ENCODE results near the gene DUSP8. TPM values are rescaled to one million over a fixed set of nuclear protein-coding genes. Genes with fewer than 3 reads are reported as not detected.

Gene DUSP8
- total RNA-seq, 2 experiments from 2014 or later, result 0.22 to 0.23 TPM

GRCh38 chr11:1567721-1568100, 4.4 kb downstream of the DUSP8 start:
- ChIA-PET CTCF (interaction anchor here (0.6 to 1.2 kb wide), 2 partner anchors 10 to 1001 kb away, joined by 3 to 5 read pairs; no protein-coding TSS in a partner anchor), POLR2A (interaction anchor here (0.6 kb wide), 1 partner anchor 149 kb away, joined by 5 read pairs; no protein-coding TSS in a partner anchor)
- Mint-ChIP-seq H3K4me1 (peaks cover 3% of the 10 kb centered on the region), H3K36me3 (ENCODE audit: low read depth) (no peaks in the 10 kb centered on the region), H3K27me3 (peaks cover 13% of the 10 kb centered on the region), H3K4me3 (no peak overlapping the region), H3K27ac (no peak overlapping the region), H3K9me3 (no peaks in the 10 kb centered on the region)
- DNase-seq, result no peak

GRCh38 chr11:1567052-1567720, 4.9 kb downstream of the DUSP8 start:
- DNase-seq, result no peak
- no peak overlapping the region for H3K4me3 Mint-ChIP-seq
- H3K36me3 Mint-ChIP-seq (ENCODE audit: low read depth), result no peaks in the 10 kb centered on the region
- peaks cover 3% of the 10 kb centered on the region for H3K4me1 Mint-ChIP-seq
- H3K27me3 Mint-ChIP-seq, result peaks cover 13% of the 10 kb centered on the region
- POLR2A ChIA-PET, result interaction anchor here (0.6 kb wide), 1 partner anchor 149 kb away, joined by 5 read pairs; no protein-coding TSS in a partner anchor
- H3K27ac Mint-ChIP-seq, result no peak overlapping the region
- CTCF ChIA-PET, result interaction anchor here (0.9 to 1.2 kb wide), 2 partner anchors 9 to 11 kb away, joined by 3 to 5 read pairs; no protein-coding TSS in a partner anchor
- H3K9me3 Mint-ChIP-seq, result no peaks in the 10 kb centered on the region

GRCh38 chr11:1566381-1567051, 5.6 kb downstream of the DUSP8 start:
- POLR2A ChIA-PET, result no interaction called here
- H3K4me3 Mint-ChIP-seq, result no peak overlapping the region
- H3K27me3 Mint-ChIP-seq, result peaks cover 13% of the 10 kb centered on the region
- CTCF ChIA-PET, result interaction anchor here (0.9 to 2.7 kb wide), 5 partner anchors 8 to 33 kb away, joined by 3 to 8 read pairs (median 5); no protein-coding TSS in a partner anchor
- no peaks in the 10 kb centered on the region for H3K36me3 Mint-ChIP-seq (ENCODE audit: low read depth)
- DNase-seq, result no peak
- no peaks in the 10 kb centered on the region for H3K9me3 Mint-ChIP-seq
- no peak overlapping the region for H3K27ac Mint-ChIP-seq
- peaks cover 3% of the 10 kb centered on the region for H3K4me1 Mint-ChIP-seq

GRCh38 chr11:1565904-1566247, 6.2 kb downstream of the DUSP8 start:
- Mint-ChIP-seq H3K9me3 (no peaks in the 10 kb centered on the region), H3K4me1 (peaks cover 3% of the 10 kb centered on the region), H3K27ac (no peak overlapping the region), H3K4me3 (no peak overlapping the region), H3K36me3 (ENCODE audit: low read depth) (no peaks in the 10 kb centered on the region), H3K27me3 (peaks cover 12% of the 10 kb centered on the region)
- POLR2A ChIA-PET, result no interaction called here
- CTCF ChIA-PET, result interaction anchor here (0.8 to 2.7 kb wide), 4 partner anchors 9 to 33 kb away, joined by 3 to 8 read pairs (median 6); no protein-coding TSS in a partner anchor
- DNase-seq, result no peak

GRCh38 chr11:1565173-1565903, 6.7 kb downstream of the DUSP8 start:
- Mint-ChIP-seq H3K27ac (no peak overlapping the region), H3K4me3 (no peak overlapping the region), H3K9me3 (no peaks in the 10 kb centered on the region), H3K27me3 (peaks cover 8% of the 10 kb centered on the region), H3K36me3 (ENCODE audit: low read depth) (no peaks in the 10 kb centered on the region), H3K4me1 (no peaks in the 10 kb centered on the region)
- POLR2A ChIA-PET, result no interaction called here
- CTCF ChIA-PET, result interaction anchor here (0.6 to 2.7 kb wide), 5 partner anchors 10 to 34 kb away, joined by 3 to 8 read pairs (median 4); no protein-coding TSS in a partner anchor
- no peak for DNase-seq

- Mint-ChIP-seq H3K4me1 (no peaks in the 10 kb centered on the region), H3K9me3 (no peaks in the 10 kb centered on the region), H3K27me3 (peaks cover 5% of the 10 kb centered on the region), H3K4me3 (no peak overlapping the region), H3K36me3 (ENCODE audit: low read depth) (no peaks in the 10 kb centered on the region), H3K27ac (no peak overlapping the region)
- DNase-seq, result no peak
- ChIA-PET CTCF (interaction anchor here (0.6 to 2.7 kb wide), 4 partner anchors 9 to 29 kb away, joined by 3 to 8 read pairs (median 5); no protein-coding TSS in a partner anchor), POLR2A (no interaction called here)
These were observed 7.4 kb downstream of the DUSP8 start for GRCh38 chr11:1564535-1565172.

- no peak overlapping the region for H3K4me3 Mint-ChIP-seq
- H3K36me3 Mint-ChIP-seq (ENCODE audit: low read depth), result no peaks in the 10 kb centered on the region
- POLR2A ChIA-PET, result no interaction called here
- no peak for DNase-seq
- no peaks in the 10 kb centered on the region for H3K27me3 Mint-ChIP-seq
- no peak overlapping the region for H3K27ac Mint-ChIP-seq
- CTCF ChIA-PET, result interaction anchor here (1.1 to 2.7 kb wide), 3 partner anchors 8 to 16 kb away, joined by 3 to 8 read pairs (median 7); no protein-coding TSS in a partner anchor
- no peaks in the 10 kb centered on the region for H3K9me3 Mint-ChIP-seq
- H3K4me1 Mint-ChIP-seq, result no peaks in the 10 kb centered on the region
These were observed 8.2 kb downstream of the DUSP8 start for GRCh38 chr11:1563697-1564534.

- CTCF ChIA-PET, result no interaction called here
- POLR2A ChIA-PET, result no interaction called here
- Mint-ChIP-seq H3K4me3 (no peak overlapping the region), H3K27me3 (no peaks in the 10 kb centered on the region), H3K4me1 (no peaks in the 10 kb centered on the region), H3K36me3 (ENCODE audit: low read depth) (no peaks in the 10 kb centered on the region), H3K27ac (no peak overlapping the region), H3K9me3 (no peaks in the 10 kb centered on the region)
- DNase-seq, result no peak
These were observed 8.9 kb downstream of the DUSP8 start for GRCh38 chr11:1563149-1563638.

- ChIA-PET CTCF (no interaction called here), POLR2A (no interaction called here)
- H3K4me3 Mint-ChIP-seq, result no peak overlapping the region
- no peaks in the 10 kb centered on the region for H3K27me3 Mint-ChIP-seq
- H3K36me3 Mint-ChIP-seq (ENCODE audit: low read depth), result no peaks in the 10 kb centered on the region
- no peak overlapping the region for H3K27ac Mint-ChIP-seq
- no peak for DNase-seq
- no peaks in the 10 kb centered on the region for H3K9me3 Mint-ChIP-seq
- H3K4me1 Mint-ChIP-seq, result no peaks in the 10 kb centered on the region
These were observed 9.5 kb downstream of the DUSP8 start for GRCh38 chr11:1562469-1563148.

GRCh38 chr11:1561955-1562354, 10.1 kb downstream of the DUSP8 start:
- POLR2A ChIA-PET, result no interaction called here
- H3K27ac Mint-ChIP-seq, result no peak overlapping the region

GRCh38 chr11:1561266-1561665, 10.8 kb downstream of the DUSP8 start:
- Mint-ChIP-seq H3K27me3 (no peaks in the 10 kb centered on the region), H3K9me3 (no peaks in the 10 kb centered on the region), H3K4me3 (no peak overlapping the region), H3K27ac (no peak overlapping the region), H3K36me3 (ENCODE audit: low read depth) (no peaks in the 10 kb centered on the region), H3K4me1 (no peaks in the 10 kb centered on the region)
- ChIA-PET CTCF (interaction anchor here (1.0 kb wide), 1 partner anchor 12 kb away, joined by 3 read pairs; no protein-coding TSS in a partner anchor), POLR2A (no interaction called here)
- no peak for DNase-seq

More at GRCh38 chr11:1561955-1562354, 10.1 kb downstream of the DUSP8 start:
- DNase-seq, result no peak
- Mint-ChIP-seq H3K4me1 (no peaks in the 10 kb centered on the region), H3K36me3 (ENCODE audit: low read depth) (no peaks in the 10 kb centered on the region), H3K9me3 (no peaks in the 10 kb centered on the region), H3K27me3 (no peaks in the 10 kb centered on the region), H3K4me3 (no peak overlapping the region)
- CTCF ChIA-PET, result no interaction called here

Measured in activated CD4-positive, alpha-beta T cell treated with anti-CD3 and anti-CD28 coated beads, Interleukin-2, amount 10 ng/mL, durations not matched to agents 7 days and 5 days (primary cell).